Neural progenitor cell (in vitro differentiated cells): ENCODE data around the gene ABO.

Source experiments
- EZH2 ChIP-seq: fragments of 200-600 bp; sonication (generic); IDR thresholded peaks from 2 replicates; pipeline ENCODE4 v1.6.1; 2017; ENCODE audit warnings: antibody characterized with exemption, mild to moderate bottlenecking, moderate library complexity
- EZH2phosphoT487 ChIP-seq: fragments of 200-600 bp; sonication (generic); IDR thresholded peaks from 2 replicates; pipeline ENCODE4 v1.6.1; 2017; ENCODE audit warnings: antibody characterized with exemption
- TF ChIP-seq, protein P1 (sequence below): fragments of 200-600 bp; sonication (generic); IDR thresholded peaks from 2 replicates; pipeline ENCODE4 v1.5.1; 2017; ENCODE audit warnings: antibody characterized with exemption, mild to moderate bottlenecking

DNA sequence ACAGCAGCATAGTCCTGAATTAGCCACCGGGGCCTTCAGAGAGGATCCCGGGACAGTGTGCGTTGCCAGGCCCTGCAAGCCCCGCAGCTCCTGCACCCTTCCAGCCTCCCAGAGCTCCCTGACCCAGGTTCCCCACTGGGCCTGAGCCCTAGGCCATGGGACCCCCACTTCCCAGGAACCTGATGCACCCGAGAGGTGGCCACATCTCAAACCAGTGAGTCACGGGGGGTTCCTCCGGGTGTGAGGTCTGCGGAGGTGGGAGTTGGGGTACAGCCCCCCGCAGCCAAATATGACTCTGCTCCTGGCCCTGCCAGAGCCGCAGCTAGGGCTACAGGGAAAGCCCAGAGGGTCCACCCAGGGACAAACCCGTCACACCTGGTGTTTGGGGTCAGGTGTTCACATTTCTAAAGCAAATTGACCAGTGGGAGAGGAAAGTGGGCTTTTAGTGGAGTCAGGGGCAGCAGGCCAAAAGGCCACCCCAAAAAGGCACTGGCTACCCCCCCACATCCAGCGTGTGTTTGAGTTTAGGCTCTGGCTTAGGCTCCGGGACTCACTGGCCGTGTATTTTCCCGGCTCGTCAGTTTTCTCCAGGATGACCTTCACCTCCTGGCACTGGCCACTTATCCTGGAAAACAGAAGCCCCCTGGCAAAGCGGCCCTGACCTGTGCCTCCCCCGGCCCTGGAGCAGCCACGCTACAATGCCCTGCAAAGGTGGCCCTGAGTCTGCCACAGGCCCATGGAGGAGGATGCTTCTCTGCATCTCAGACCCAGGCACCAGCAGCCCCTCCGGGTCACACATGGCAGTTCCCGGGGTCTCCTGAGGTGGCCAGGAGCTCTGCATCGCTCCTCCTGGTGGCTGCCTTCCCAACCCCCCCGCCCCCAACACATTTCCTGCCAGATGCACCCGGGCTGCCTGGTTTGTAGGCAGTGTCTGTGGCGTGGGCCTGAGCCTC lies 48.5 kb downstream of the ABO start:
- TF ChIP-seq, protein P1, sequence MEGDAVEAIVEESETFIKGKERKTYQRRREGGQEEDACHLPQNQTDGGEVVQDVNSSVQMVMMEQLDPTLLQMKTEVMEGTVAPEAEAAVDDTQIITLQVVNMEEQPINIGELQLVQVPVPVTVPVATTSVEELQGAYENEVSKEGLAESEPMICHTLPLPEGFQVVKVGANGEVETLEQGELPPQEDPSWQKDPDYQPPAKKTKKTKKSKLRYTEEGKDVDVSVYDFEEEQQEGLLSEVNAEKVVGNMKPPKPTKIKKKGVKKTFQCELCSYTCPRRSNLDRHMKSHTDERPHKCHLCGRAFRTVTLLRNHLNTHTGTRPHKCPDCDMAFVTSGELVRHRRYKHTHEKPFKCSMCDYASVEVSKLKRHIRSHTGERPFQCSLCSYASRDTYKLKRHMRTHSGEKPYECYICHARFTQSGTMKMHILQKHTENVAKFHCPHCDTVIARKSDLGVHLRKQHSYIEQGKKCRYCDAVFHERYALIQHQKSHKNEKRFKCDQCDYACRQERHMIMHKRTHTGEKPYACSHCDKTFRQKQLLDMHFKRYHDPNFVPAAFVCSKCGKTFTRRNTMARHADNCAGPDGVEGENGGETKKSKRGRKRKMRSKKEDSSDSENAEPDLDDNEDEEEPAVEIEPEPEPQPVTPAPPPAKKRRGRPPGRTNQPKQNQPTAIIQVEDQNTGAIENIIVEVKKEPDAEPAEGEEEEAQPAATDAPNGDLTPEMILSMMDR = no peak
- TF ChIP-seq EZH2 = no peak
- TF ChIP-seq EZH2phosphoT487 = no peak
